D341Med (cell line): ENCODE measurements around the gene CTXN2.

Experiments used
- DNase-seq: peaks from one replicate; pipeline ENCODE4 v3.0.0; 2012; ENCODE audit warnings: low spot score

CTXN2 gene

DNA sequence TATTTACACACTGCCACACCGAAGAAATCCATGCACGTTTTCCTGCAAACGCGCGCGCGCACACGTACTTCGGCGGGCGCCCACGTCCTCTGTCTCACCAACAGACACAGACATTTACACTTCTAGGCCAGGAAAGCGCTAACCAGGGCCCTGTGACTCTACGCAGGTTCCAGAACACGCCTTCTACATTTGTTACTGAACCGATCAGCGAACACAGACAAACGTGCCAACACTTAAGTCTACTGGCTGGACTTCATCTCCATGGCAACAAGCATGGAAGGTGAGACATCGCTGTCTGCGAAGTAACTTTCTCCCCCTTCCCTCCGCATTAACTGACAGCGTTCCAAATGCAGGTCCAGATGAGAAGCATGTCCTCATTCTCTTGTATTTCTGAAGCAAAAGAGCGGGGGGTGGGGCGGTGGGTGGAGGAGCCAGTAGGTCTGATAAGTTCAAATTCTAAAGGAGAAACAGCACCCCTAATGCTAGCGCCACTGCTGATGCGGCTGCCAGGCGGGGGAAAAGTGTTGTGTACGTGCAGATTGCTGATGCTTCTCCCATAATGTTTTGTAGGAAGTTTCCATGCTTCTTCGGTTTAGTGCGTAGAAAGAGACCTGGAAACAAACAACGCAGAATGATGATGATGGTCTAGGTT lies at the start of gene CTXN2:
TSS of gene CTXN2 (plus strand) at position 92 of the 652 bp plus-strand sequence. CDS start 9,636 bp downstream, outside the sequence.
- no peak for DNase-seq

GRCh38 chr15:48143856-48144255 lies 47.6 kb upstream of the CTXN2 start:
- no peak for DNase-seq

DNA sequence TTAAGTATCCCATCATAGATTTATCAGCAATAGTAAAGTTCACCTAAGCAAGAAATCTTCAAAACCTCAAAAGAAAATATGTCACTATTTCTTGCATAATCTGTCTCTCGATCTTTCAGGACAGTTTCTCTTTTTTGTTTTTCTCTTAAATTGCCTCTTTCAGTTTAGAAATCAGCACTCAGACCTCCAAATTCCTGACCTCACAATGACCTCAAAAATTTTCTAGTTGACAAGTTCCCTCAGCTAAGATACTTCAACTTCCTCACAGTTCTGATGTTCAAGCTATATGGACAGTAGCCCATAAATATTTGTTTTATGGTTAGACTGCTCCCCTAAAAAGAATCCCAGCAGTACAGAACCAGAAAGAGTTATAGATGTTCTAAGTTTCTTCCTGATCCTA lies 46.6 kb upstream of the CTXN2 start:
- DNase-seq = no peak

DNA sequence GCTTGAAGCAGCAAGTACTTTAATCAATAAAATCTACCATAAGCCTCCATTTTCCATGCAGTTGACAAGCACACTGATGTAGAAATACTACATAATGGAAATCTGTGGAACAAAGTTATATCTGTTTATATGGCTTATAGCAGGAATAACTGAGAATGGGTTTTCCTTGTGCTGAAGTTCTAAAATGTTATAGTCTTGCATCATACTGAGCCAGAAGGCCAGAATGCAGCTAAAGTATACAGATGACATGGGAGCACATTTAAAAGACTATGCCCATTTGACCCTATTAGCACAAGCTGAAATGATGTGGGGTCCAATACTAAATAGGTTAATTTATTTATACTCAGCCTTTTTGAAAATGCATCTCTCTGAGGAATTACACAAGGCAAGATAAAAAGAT lies 45.5 kb upstream of the CTXN2 start:
- DNase-seq = no peak

DNA sequence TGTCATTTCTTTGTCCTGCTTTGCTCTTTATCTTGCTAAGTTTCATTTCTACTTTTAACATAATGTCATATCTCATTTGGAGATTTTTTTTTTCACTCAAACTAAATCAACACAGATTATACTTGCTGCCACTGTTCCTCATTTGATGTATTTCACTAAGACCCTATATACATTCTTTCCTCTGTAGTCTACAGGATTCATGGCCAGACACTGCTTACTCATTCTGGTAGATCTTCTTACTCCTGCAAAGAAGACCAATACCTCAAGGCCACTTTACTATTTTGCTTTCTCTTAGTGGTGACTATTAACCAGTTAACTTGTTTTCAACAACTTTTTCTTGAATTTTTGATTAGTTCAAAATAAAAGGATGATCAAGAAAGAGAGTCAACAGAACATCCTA lies 44.1 kb upstream of the CTXN2 start:
- no peak for DNase-seq

GRCh38 chr15:48149858-48150257 lies 41.6 kb upstream of the CTXN2 start:
- DNase-seq = no peak

DNA sequence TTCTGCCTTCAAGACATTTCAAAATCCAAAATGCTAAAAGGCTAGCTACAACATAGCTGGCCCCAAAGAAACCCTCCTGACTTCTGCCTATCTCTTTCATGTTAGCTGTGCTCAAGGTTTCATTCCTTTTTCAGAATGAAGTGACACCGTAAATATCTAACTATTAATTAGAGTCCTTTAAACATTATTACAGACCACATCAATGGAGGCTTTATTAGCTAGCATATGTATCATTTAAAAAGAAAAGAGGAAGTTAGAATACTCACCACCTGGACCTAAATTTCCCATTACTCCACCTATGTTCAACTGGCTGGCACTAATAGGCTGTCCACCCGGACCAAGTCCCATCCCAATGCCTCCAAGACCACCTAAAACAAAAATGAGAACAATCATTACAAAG lies 37.9 kb upstream of the CTXN2 start:
- no peak for DNase-seq

DNA sequence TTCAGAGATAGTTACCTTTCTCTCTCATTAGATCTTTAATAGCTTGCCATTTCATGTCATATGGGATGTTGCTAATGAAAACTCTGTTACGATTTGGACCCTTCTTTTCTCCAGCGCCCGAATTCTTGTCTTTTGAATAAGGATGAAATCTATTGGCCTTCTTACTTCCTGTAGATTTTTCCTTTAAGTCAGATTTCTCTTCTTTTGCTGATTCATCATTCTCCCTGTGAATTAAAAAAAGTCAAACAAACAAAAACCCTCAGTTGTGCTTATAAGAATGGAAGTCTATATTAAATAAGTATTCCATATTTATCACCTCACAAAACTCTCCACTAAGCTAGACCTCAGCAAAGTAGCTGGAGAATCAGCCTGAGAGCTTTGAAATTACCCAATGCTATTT lies 22.8 kb upstream of the CTXN2 start:
- no peak for DNase-seq

DNA sequence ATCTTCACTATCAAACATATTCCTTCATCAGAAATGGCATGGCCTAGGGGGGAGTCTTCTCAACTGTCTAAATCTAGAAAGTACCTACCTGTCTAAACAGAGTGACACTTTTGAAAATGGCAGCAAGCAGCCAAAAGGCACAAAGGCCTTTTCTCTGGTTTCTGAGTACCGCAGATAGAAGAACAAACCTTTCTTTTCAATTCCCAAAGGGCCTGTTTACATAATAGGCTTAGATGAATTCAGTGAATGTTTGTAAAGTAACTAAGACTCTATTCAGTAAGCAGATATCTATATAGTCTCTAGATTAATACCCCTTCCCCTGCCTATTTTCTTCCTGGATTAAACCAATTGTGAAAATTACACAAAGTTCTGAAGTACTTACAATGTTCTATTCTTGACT lies 20.5 kb upstream of the CTXN2 start:
- DNase-seq = peak; percentile 26

- DNase-seq = no peak
These were observed 16.3 kb upstream of the CTXN2 start for GRCh38 chr15:48175126-48175525.

DNA sequence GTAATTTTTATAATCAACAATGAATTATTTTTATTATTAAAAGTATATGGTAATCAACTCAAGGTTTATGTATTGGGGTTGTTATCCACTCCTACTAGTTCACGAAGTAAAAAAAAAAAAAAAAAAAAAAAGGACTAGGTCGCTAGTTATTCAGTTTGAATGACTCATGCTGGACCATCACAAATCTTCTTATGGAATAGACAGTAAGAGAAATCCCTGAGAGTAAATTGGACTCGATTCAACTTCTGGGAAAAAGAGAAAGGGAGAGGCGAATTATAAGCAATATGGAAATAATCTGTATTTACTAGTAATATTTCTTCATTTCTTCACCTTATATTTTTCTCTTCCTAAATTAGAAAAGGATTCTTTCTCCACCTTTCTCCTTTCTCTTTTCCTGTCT lies 15.4 kb upstream of the CTXN2 start:
- DNase-seq = no peak

- no peak for DNase-seq
These were observed 14.5 kb upstream of the CTXN2 start for GRCh38 chr15:48176957-48177356.

- no peak for DNase-seq
These were observed 14.1 kb upstream of the CTXN2 start for GRCh38 chr15:48177383-48177765.

- DNase-seq = peak; percentile 89
These were observed 13.5 kb upstream of the CTXN2 start, which contains the start of gene MYEF2 for GRCh38 chr15:48177766-48178647. Gene MYEF2 (minus strand): TSS chr15:48178295. CDS start chr15:48178237, 58 bp downstream.

- DNase-seq = no peak
These were observed 12.9 kb upstream of the CTXN2 start for GRCh38 chr15:48178648-48178931.

- no peak for DNase-seq
These were observed 8.7 kb upstream of the CTXN2 start for GRCh38 chr15:48182749-48183148.

- DNase-seq = no peak
These were observed 5.9 kb upstream of the CTXN2 start for GRCh38 chr15:48185529-48185928.

GRCh38 chr15:48186271-48186670 lies 5.2 kb upstream of the CTXN2 start:
- peak; percentile 29 for DNase-seq

- no peak for DNase-seq
These were observed 412 bp upstream of the CTXN2 start for GRCh38 chr15:48190932-48191573.

- DNase-seq = no peak
These were observed 10.6 kb downstream of the CTXN2 start for GRCh38 chr15:48202068-48202467.

GRCh38 chr15:48205981-48206380 lies 14.5 kb downstream of the CTXN2 start, which contains the start of gene SLC12A1:
Gene SLC12A1 (plus strand): TSS chr15:48206302. CDS start chr15:48207720, 1,418 bp downstream.
- no peak for DNase-seq

DNA sequence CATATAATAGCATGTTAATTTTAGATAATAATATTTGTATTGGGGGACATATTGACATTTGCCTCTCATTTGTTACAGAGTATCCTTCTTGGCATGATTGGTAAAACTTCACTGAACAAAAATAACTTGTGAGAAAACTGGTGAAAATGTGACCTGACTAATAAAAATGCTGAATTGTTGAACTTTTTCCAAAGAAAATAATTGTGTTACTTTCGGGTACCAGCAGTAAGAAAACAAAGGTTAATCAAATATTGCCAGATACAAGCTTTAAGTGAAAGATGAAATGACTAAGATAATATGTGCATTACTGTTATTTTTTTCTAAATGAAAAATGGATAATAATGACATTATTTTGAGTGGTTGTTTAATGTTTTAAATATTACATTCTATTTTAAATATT lies 29.8 kb downstream of the CTXN2 start:
- DNase-seq = no peak

- DNase-seq = no peak
These were observed 30.4 kb downstream of the CTXN2 start for GRCh38 chr15:48221885-48222284.
